Peyer's patch (tissue), 4 donors: ENCODE measurements around the gene GRIP1. TPM values are rescaled to one million over a fixed set of nuclear protein-coding genes. Genes with fewer than 3 reads are reported as not detected.
A peak's percentile ranks its signal among the peaks of the same experiment; 100 is the strongest.

Experiments
- DNase-seq, 3 donors: peaks; one replicate each; pipeline ENCODE4 v3.0.0-alpha.2; 2017 to 2019
- H3K27ac ChIP-seq, 4 donors: fragments of 200-600 bp; sonication (generic); one replicate each; pipeline ENCODE4 v1.5.1; 2016 to 2019
- H3K27me3 ChIP-seq, 2 donors: fragments of 200-600 bp; sonication (generic); one replicate each; pipeline ENCODE4 v1.5.1; 2019
- H3K36me3 ChIP-seq, 3 donors: fragments of 200-600 bp; sonication (generic); one replicate each; pipeline ENCODE4 v1.5.1; 2016 to 2019
- H3K4me1 ChIP-seq, 4 donors: fragments of 200-600 bp; sonication (generic); one replicate each; pipeline ENCODE4 v1.5.1; 2016 to 2019
- H3K4me3 ChIP-seq, 4 donors: fragments of 200-600 bp; sonication (generic); 1 replicate in 3 of 4; 2 replicates in 1 of 4; pipeline ENCODE4 v1.5.1; 2016 to 2019; ENCODE audit warnings: mild to moderate bottlenecking in 1 of 4
- H3K9me3 ChIP-seq, 4 donors: fragments of 200-600 bp; sonication (generic); one replicate each; pipeline ENCODE4 v1.5.1; 2016 to 2019; ENCODE audit warnings: mild to moderate bottlenecking in 1 of 4
- POLR2A ChIP-seq, 2 donors: fragments of 450-650 bp; IDR thresholded peaks; one replicate each; pipeline ENCODE4 v1.5.1; 2017; ENCODE audit warnings: antibody characterized with exemption in 2 of 2, mild to moderate bottlenecking in 2 of 2, moderate library complexity in 2 of 2
- total RNA-seq, 4 donors: library from RNA; depleted of rRNA; stranded (reverse); fragments of >200 nt; gene quantifications; one replicate each; pipeline ENCODE4 v1.1.0, GENCODE V29; 2016
- TF ChIP-seq, protein P1 (sequence below), 6 experiments: fragments of 450-650 bp in 4 of 6; fragments of 200-600 bp in 2 of 6; sonication (generic) in 1 of 6; IDR thresholded peaks; one replicate each; pipeline ENCODE4 v1.5.1; 2017 to 2019; ENCODE audit warnings: antibody characterized with exemption in 6 of 6, mild to moderate bottlenecking in 3 of 6, moderate library complexity in 1 of 6

Gene GRIP1
- total RNA-seq, 4 donors from 2014 or later: 0.66 to 5.2 (median 1.4) TPM

DNA sequence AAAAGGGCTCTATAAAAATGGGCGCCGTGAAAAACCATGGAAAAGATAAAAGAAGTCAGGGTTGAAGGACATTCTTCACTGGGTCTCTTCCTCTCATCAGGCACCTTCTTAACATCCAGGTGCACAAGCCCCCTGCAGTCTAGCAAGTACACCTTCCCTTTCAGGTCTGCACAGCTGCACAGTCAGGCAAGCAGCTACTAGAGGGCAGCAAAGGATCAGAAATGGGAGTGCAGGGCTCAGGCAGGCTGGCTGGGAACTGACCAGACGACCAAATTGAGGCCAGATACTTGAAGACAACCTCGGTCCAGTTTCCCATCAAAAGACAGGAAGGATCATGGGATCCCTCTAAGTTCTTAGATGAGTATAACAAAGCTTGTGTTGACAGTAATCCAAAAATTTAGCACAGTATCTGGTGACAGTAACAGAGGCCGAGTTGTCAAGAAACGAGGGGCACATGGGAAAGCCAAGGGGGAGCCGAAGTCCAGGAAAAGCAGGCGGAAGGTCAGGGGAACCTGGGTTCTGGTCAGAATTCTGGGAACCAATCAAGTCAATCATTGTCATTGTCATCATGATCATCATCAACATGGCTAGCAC is 10.1 kb upstream of the GRIP1 start:
- Histone ChIP-seq H3K36me3 (no peaks in the 10 kb centered on the region), H3K4me1 (no peaks in the 10 kb centered on the region), H3K27ac (no peak overlapping the region), H3K4me3 (no peak overlapping the region), H3K27me3 (no peaks in the 10 kb centered on the region), H3K9me3 (no peaks in the 10 kb centered on the region)
- TF ChIP-seq, protein P1, sequence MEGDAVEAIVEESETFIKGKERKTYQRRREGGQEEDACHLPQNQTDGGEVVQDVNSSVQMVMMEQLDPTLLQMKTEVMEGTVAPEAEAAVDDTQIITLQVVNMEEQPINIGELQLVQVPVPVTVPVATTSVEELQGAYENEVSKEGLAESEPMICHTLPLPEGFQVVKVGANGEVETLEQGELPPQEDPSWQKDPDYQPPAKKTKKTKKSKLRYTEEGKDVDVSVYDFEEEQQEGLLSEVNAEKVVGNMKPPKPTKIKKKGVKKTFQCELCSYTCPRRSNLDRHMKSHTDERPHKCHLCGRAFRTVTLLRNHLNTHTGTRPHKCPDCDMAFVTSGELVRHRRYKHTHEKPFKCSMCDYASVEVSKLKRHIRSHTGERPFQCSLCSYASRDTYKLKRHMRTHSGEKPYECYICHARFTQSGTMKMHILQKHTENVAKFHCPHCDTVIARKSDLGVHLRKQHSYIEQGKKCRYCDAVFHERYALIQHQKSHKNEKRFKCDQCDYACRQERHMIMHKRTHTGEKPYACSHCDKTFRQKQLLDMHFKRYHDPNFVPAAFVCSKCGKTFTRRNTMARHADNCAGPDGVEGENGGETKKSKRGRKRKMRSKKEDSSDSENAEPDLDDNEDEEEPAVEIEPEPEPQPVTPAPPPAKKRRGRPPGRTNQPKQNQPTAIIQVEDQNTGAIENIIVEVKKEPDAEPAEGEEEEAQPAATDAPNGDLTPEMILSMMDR (IDR thresholded peaks at IDR 0.05): peak in 4 of 6 experiments; percentile 17 to 44 (median 31)
- TF ChIP-seq POLR2A (IDR thresholded peaks at IDR 0.05): no peak
- peak in 1 of 3 donors; percentile 50 for DNase-seq

DNA sequence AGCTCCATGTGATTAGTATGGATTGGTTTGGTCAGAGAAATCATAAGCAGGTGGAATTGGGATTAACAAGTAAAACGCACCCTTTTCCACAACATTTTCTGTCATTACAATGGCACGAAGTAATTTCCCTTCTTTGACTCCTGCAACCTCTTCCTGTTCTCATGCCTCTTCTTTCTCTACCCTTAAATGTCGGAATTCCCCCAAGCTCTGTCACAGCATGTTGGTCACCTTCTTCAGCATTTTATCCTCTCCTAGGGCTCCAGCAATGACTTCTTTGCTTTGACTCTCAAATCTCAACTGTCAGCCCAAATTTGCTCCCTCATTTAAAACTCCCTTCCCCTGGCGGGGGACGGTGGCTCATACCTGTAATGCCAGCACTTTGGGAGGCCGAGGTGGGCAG is 5.3 kb upstream of the GRIP1 start:
- TF ChIP-seq, protein P1 (IDR thresholded peaks at IDR 0.05): no peak
- no peak for TF ChIP-seq POLR2A (IDR thresholded peaks at IDR 0.05)
- Histone ChIP-seq H3K27me3 (no peaks in the 10 kb centered on the region), H3K36me3 (no peaks in the 10 kb centered on the region), H3K27ac (no peak overlapping the region), H3K4me3 (no peak overlapping the region), H3K4me1 (no peaks in the 10 kb centered on the region), H3K9me3 (no peaks in the 10 kb centered on the region)
- no peak for DNase-seq

DNA sequence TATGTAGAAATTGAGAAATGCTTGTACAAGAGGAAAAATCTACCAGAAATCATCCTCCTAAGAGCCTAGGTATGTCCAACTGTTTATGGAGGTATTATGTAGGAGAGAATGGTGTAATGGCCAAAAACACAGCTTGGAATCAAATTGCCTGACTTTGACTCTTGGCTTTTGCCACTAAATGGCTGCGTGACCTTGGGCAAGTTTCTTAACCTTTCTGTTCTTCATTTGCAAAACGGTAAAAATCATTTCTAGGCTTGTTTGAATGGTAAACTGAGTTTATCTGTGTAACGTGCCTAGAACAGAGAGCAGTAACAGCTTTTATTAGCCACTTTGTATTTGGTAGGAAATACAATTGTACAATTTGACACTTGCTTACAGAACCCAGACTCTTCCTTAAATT is 4.9 kb upstream of the GRIP1 start:
- no peak overlapping the region for H3K4me3 ChIP-seq
- no peak for TF ChIP-seq POLR2A (IDR thresholded peaks at IDR 0.05)
- TF ChIP-seq, protein P1 (IDR thresholded peaks at IDR 0.05): no peak
- H3K27ac ChIP-seq: no peak overlapping the region
- no peaks in the 10 kb centered on the region for H3K9me3 ChIP-seq
- no peaks in the 10 kb centered on the region for H3K4me1 ChIP-seq
- DNase-seq: no peak
- H3K36me3 ChIP-seq: no peaks in the 10 kb centered on the region
- no peaks in the 10 kb centered on the region for H3K27me3 ChIP-seq

DNA sequence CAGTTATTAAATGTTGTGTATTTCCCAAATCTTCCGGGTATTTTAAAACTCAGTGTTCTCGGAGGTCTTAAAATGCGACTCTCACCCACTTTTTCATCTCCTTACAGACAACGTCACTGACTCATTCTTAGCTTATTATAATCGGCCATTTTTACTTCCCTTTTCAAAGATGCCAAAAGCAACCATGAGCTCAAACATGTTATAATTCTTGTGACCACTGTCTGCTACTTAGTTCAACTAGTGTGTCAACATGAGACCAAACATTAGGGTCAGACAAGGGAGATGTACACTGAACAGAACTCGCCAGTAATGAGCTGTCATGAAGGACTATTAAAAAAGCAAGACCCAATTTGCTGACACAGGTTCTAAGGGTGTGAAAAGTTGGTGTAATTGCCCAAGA is 4.2 kb upstream of the GRIP1 start:
- H3K27me3 ChIP-seq: no peaks in the 10 kb centered on the region
- TF ChIP-seq, protein P1 (IDR thresholded peaks at IDR 0.05): no peak
- no peak for TF ChIP-seq POLR2A (IDR thresholded peaks at IDR 0.05)
- no peak for DNase-seq

DNA sequence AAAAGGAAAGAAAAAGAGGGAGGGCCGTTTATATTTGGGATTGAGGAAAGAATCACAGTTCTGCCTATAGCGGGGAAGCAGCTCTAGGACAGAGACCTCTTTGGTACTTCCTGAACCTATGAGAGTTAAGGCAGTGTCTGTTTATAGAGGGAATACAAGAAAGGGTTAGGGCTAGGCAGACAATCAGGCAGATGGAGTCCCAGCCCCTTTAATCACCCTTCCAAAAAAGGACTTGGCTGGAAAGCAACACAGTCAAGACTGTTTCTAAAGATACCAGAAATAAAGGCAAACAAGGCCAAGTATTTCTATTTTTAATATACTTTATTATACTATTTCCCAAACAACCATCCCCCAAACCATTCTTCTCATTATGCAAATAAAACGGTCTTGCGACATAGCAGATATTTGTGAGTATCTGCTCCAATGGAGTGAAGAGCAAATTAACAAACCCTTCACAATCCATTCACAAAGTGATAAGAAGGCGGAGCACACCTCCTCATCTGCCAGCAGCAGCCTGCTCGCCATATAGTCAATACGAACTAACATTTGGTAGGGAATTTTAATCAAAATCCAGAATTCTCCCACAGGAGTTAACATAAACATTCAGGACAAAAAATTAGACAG is 697 bp upstream of the GRIP1 start:
- no peaks in the 10 kb centered on the region for H3K4me1 ChIP-seq
- no peaks in the 10 kb centered on the region for H3K36me3 ChIP-seq
- no peaks in the 10 kb centered on the region for H3K27me3 ChIP-seq
- H3K9me3 ChIP-seq: no peaks in the 10 kb centered on the region
- TF ChIP-seq, protein P1 (IDR thresholded peaks at IDR 0.05): no peak
- no peak for TF ChIP-seq POLR2A (IDR thresholded peaks at IDR 0.05)
- H3K27ac ChIP-seq: no peak overlapping the region
- DNase-seq: no peak
- no peak overlapping the region for H3K4me3 ChIP-seq

More for the DNA sequence above, 4.2 kb upstream of the GRIP1 start:
- H3K27ac ChIP-seq: no peak overlapping the region
- H3K4me1 ChIP-seq: no peaks in the 10 kb centered on the region
- no peak overlapping the region for H3K4me3 ChIP-seq
- H3K36me3 ChIP-seq: no peaks in the 10 kb centered on the region
- no peaks in the 10 kb centered on the region for H3K9me3 ChIP-seq
